Measurements from ENCODE around the gene SLC6A20. TPM values are rescaled to one million over a fixed set of nuclear protein-coding genes. Genes with fewer than 3 reads are reported as not detected.

Gene SLC6A20
- total and polyA plus RNA-seq, 7 donors = 0.16 to 1.4 (median 0.60) TPM; not detected in 4

DNA sequence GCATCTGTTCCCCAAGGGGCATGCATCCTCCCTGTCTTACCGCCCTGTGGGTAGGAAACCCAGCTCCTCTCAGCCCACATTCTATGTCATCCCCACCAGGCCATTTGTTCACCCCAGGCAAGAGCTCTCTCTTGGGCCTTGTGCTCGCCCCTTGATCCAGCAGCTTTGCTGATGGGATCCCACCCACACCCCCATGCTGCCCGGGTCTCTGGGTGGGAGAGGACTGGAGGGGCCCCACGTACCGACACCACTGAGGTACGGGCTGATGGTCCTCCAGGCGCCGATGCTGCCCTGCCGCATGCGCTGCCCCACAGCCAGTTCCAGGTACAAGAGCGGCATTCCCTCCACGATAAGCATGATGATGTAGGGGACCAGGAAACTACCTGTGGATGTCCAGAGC, 14.5 kb downstream of the SLC6A20 start:
- Histone ChIP-seq H3K4me1 (no peaks in the 10 kb centered on the region), H3K36me3 (no peaks in the 10 kb centered on the region), H3K27me3 (no peaks in the 10 kb centered on the region), H3K9me3 (no peaks in the 10 kb centered on the region), H3K4me3 (no peak overlapping the region), H3K27ac (no peak overlapping the region)
- DNase-seq = peak; percentile 46
- no peak for TF ChIP-seq EP300 (IDR thresholded peaks at IDR 0.05)
- TF ChIP-seq POLR2AphosphoS5 (IDR thresholded peaks at IDR 0.05) = no peak
- TF ChIP-seq POLR2A (IDR thresholded peaks at IDR 0.05) = no peak
- TF ChIP-seq, protein P1, sequence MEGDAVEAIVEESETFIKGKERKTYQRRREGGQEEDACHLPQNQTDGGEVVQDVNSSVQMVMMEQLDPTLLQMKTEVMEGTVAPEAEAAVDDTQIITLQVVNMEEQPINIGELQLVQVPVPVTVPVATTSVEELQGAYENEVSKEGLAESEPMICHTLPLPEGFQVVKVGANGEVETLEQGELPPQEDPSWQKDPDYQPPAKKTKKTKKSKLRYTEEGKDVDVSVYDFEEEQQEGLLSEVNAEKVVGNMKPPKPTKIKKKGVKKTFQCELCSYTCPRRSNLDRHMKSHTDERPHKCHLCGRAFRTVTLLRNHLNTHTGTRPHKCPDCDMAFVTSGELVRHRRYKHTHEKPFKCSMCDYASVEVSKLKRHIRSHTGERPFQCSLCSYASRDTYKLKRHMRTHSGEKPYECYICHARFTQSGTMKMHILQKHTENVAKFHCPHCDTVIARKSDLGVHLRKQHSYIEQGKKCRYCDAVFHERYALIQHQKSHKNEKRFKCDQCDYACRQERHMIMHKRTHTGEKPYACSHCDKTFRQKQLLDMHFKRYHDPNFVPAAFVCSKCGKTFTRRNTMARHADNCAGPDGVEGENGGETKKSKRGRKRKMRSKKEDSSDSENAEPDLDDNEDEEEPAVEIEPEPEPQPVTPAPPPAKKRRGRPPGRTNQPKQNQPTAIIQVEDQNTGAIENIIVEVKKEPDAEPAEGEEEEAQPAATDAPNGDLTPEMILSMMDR (IDR thresholded peaks at IDR 0.05) = no peak
- intact Hi-C loops (cut with DNase I) = no loop called here
- WGBS, 2 donors = 93 to 97% methylated on average over 12 of the region's 12 CpGs

DNA sequence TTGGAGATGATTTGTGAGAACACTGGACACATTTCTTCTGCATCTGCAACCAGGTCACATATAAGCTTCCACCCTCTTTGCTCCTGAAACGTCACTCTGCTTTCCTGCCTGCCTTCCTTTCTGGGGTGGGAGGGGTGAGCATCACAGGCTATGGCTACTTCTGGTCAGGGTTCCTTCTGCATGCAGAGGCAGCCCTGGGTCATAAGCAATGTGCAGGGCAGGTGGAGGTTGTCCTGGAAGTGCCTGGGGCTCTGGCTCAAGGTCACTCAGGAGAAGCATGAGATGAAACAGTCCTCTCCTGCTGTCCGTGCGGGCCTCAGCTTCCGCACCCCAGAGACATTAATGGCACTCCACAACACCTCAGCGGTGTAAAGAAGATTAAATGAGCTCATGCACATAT, 15.1 kb downstream of the SLC6A20 start:
- DNase-seq = no peak
- WGBS, 2 donors = 93% methylated on average over 5 of the region's 5 CpGs
- TF ChIP-seq, protein P1 (IDR thresholded peaks at IDR 0.05) = no peak
- no peak for TF ChIP-seq POLR2A (IDR thresholded peaks at IDR 0.05)
- no peak for TF ChIP-seq POLR2AphosphoS5 (IDR thresholded peaks at IDR 0.05)
- no peak for TF ChIP-seq EP300 (IDR thresholded peaks at IDR 0.05)
- Histone ChIP-seq H3K4me1 (no peaks in the 10 kb centered on the region), H3K27ac (no peak overlapping the region), H3K4me3 (no peak overlapping the region), H3K27me3 (no peaks in the 10 kb centered on the region), H3K9me3 (no peaks in the 10 kb centered on the region), H3K36me3 (no peaks in the 10 kb centered on the region)
- intact Hi-C loops (cut with DNase I) = no loop called here

DNA sequence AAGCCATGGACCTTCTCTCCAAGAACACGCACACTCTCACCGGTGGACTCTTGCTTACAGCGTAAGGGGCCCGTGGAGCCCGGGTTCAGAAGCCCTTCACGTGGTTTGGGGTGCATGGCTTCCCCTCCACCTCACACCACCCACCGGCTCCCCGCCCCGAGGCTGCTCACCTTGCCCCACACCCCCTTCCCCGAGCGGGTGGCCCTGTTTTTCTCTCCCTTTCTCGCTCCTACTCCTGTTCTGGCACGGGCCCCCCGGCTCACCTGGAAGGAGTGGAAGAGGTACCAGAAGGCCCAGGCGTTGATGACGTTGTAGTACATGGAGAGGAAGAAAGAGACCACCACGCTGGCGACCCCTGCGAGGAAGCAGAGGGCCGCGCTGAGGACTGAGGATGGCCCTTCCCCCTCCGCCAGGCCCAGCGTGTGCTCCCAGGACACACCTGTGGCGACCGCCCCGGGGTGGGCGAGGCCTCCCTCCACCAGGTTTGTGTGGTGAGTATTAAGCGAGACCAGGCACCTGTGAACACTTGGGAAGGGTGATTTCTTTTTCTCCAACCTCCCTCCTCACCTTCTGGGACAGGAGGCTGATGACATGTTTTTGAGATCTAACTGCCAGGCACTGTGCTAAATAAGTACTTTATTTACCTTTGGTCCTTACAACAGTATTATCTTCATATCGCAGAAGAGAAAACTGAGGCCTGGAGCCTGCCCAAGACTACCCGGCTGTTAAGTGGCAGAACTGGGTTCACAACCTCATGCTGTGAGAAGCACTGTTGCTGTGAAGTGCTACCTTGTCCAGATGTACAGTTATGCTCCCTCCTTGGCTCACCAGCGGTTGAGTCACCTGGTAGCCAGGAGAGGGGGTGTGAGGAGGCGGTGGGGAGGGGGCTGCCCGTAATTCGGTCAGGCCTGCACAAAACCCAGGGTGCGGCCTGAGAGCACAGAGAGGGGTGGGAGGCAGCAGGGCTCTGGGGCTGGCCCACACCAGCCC, 16.3 kb downstream of the SLC6A20 start:
- Histone ChIP-seq H3K27ac (no peak overlapping the region), H3K27me3 (no peaks in the 10 kb centered on the region), H3K4me3 (no peak overlapping the region), H3K4me1 (no peaks in the 10 kb centered on the region), H3K36me3 (no peaks in the 10 kb centered on the region), H3K9me3 (no peaks in the 10 kb centered on the region)
- peak; percentile 45 for DNase-seq
- intact Hi-C loops (cut with DNase I) = no loop called here
- TF ChIP-seq POLR2AphosphoS5 (IDR thresholded peaks at IDR 0.05) = no peak
- no peak for TF ChIP-seq EP300 (IDR thresholded peaks at IDR 0.05)
- no peak for TF ChIP-seq POLR2A (IDR thresholded peaks at IDR 0.05)
- TF ChIP-seq, protein P1 (IDR thresholded peaks at IDR 0.05) = no peak
- 87 to 91% methylated on average over 35 of the region's 35 CpGs for WGBS, 2 donors

DNA sequence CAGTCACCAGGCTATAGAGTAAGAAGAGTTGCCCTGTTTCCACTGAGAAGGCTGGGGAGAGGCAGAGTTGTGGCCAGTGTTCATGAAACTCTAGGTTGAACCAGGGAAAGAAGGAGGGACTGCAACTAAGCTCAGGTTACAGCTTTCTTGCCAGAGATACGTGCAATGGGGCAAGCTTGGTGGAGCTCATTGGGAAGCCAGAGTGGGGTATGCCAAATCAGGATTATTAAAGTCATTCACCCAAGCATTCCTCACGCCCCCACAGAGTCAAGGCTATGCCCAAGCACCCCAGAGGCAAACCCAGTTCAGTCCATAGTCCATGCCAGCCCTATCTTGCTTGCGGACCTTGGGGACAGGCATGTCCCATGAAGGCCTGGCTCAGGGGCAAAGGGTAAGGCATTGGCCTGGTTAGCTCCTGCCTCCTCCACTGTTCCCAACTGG, 17.6 kb downstream of the SLC6A20 start:
- no peak overlapping the region for H3K4me3 ChIP-seq
- TF ChIP-seq POLR2A (IDR thresholded peaks at IDR 0.05) (no peak), EP300 (IDR thresholded peaks at IDR 0.05) (no peak), POLR2AphosphoS5 (IDR thresholded peaks at IDR 0.05) (no peak)
- TF ChIP-seq, protein P1 (IDR thresholded peaks at IDR 0.05) = no peak
- DNase-seq = no peak
- no peak overlapping the region for H3K27ac ChIP-seq
- WGBS, 2 donors = 74 to 83% methylated on average over 3 of the region's 3 CpGs
- no peaks in the 10 kb centered on the region for H3K27me3 ChIP-seq
- H3K4me1 ChIP-seq = no peaks in the 10 kb centered on the region
- no peaks in the 10 kb centered on the region for H3K36me3 ChIP-seq
- no peaks in the 10 kb centered on the region for H3K9me3 ChIP-seq
- intact Hi-C loops (cut with DNase I) = no loop called here

Data from sigmoid colon (tissue), 7 donors.